ENCODE results near the gene CDX1.

Gene CDX1

DNA sequence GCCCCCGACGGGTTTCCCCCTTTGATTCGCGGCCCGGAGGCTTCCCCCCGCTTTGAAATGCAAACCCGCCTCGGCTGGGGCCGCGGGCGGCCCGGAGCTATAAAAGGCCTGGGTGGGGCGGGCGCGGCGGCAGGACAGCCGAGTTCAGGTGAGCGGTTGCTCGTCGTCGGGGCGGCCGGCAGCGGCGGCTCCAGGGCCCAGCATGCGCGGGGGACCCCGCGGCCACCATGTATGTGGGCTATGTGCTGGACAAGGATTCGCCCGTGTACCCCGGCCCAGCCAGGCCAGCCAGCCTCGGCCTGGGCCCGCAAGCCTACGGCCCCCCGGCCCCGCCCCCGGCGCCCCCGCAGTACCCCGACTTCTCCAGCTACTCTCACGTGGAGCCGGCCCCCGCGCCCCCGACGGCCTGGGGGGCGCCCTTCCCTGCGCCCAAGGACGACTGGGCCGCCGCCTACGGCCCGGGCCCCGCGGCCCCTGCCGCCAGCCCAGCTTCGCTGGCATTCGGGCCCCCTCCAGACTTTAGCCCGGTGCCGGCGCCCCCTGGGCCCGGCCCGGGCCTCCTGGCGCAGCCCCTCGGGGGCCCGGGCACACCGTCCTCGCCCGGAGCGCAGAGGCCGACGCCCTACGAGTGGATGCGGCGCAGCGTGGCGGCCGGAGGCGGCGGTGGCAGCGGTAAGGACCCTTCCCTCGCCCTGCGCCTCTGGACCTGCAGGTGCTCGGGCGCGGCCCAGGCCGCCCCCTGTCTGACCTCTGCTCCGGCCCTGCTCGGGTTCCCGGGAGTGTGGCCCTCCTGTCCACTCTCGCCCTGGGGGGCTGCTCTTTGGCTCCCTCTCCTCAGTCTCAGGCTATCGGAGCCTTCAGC, at the start of gene CDX1:
Gene CDX1 (plus strand): TSS at position 129 of the 862 bp plus-strand sequence. CDS start 99 bp downstream, at position 228.
- Mint-ChIP-seq H3K4me1 (no peaks in the 10 kb centered on the region), H3K9me3 (no peaks in the 10 kb centered on the region), H3K36me3 (ENCODE audit: low read depth) (no peaks in the 10 kb centered on the region), H3K27me3 (peaks cover 41% of the 10 kb centered on the region), H3K27ac (no peak within 1 kb of the TSS), H3K4me3 (no peak within 1 kb of the TSS)
- ATAC-seq (no peak), DNase-seq (no peak)

- no peak for ATAC-seq
- Mint-ChIP-seq H3K36me3 (ENCODE audit: low read depth) (no peaks in the 10 kb centered on the region), H3K4me3 (no peak overlapping the region), H3K9me3 (no peaks in the 10 kb centered on the region), H3K4me1 (no peaks in the 10 kb centered on the region), H3K27ac (no peak overlapping the region), H3K27me3 (no peaks in the 10 kb centered on the region)
- no peak for DNase-seq
Measured at GRCh38 chr5:150117945-150118560, 48.5 kb upstream of the CDX1 start.

GRCh38 chr5:150118561-150119229, 47.9 kb upstream of the CDX1 start:
- Mint-ChIP-seq H3K36me3 (ENCODE audit: low read depth) (no peaks in the 10 kb centered on the region), H3K4me1 (no peaks in the 10 kb centered on the region), H3K27me3 (no peaks in the 10 kb centered on the region), H3K4me3 (no peak overlapping the region), H3K9me3 (no peaks in the 10 kb centered on the region), H3K27ac (no peak overlapping the region)
- DNase-seq (no peak), ATAC-seq (no peak)

- Mint-ChIP-seq H3K36me3 (ENCODE audit: low read depth) (no peaks in the 10 kb centered on the region), H3K4me1 (no peaks in the 10 kb centered on the region), H3K9me3 (no peaks in the 10 kb centered on the region), H3K27me3 (no peaks in the 10 kb centered on the region), H3K4me3 (no peak overlapping the region), H3K27ac (no peak overlapping the region)
- no peak for DNase-seq
- no peak for ATAC-seq
Measured at GRCh38 chr5:150119421-150120061, 47.0 kb upstream of the CDX1 start.

DNA sequence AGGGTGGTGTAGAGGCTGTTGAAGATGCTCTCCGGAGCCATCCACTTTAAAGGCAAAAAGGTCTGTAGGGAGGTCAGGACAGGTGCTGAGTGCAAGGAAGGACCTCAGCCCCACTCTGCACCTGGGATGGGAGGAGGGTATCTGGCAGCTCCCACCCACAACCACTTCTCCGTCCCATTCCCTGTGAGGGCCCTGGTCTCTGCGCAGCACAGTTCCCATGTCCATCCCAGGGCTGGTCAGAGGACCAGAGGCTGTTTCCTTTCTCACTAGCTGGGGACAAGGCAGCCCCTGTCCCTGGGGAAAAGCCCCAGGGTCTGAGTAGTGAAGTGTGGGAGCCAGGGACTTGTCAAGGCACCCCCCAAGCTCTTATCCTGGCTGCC, 46.5 kb upstream of the CDX1 start:
- H3K27ac Mint-ChIP-seq: no peak overlapping the region
- no peaks in the 10 kb centered on the region for H3K27me3 Mint-ChIP-seq
- H3K4me3 Mint-ChIP-seq: no peak overlapping the region
- H3K9me3 Mint-ChIP-seq: no peaks in the 10 kb centered on the region
- no peak for ATAC-seq
- H3K36me3 Mint-ChIP-seq (ENCODE audit: low read depth): no peaks in the 10 kb centered on the region
- no peak for DNase-seq
- no peaks in the 10 kb centered on the region for H3K4me1 Mint-ChIP-seq

DNA sequence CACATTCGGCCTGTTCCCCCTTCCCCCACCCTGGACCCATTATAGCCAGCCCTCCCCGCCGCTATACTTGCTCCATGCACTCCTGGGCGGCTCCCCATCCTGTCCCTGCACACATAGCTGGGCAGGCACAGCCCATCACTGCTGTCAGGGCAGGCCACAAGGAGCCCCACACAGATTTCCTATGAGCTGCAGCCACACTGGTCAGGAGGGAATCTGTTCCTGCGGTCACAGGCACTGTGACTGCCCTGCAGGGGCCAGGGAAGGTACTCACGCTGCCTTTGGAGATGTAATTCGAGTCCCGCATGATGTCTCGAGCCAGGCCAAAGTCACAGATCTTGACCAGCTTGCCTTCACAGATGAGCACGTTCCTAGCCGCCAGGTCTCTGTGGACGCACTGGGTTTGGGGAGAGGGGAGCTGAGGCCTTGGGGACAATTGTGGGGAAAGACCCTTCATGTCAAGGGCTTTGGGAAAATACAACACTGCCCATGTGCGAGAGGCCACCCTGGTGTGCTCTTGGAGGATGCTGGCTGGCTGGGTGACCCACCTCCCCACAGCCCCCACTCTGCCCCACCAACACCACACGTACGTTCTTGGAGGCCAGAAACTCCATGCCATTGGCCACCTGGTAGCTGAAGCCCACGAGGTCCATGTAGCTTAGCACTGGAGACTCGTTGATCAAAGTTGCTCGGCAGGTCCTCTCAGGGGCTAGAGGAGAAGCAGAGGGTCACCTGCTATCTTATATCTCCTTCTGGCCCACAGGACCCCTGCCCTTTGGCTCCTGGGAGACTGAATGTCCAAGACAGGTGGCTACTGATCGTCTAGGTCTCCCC, 45.7 kb upstream of the CDX1 start:
- H3K4me1 Mint-ChIP-seq: no peaks in the 10 kb centered on the region
- no peak overlapping the region for H3K4me3 Mint-ChIP-seq
- ATAC-seq: no peak

GRCh38 chr5:150121448-150122157, 45.0 kb upstream of the CDX1 start:
- no peaks in the 10 kb centered on the region for H3K9me3 Mint-ChIP-seq
- H3K27ac Mint-ChIP-seq: no peak overlapping the region
- H3K36me3 Mint-ChIP-seq (ENCODE audit: low read depth): no peaks in the 10 kb centered on the region
- no peaks in the 10 kb centered on the region for H3K4me1 Mint-ChIP-seq
- ATAC-seq (no peak), DNase-seq (no peak)
- H3K4me3 Mint-ChIP-seq: no peak overlapping the region
- H3K27me3 Mint-ChIP-seq: no peaks in the 10 kb centered on the region

More for the DNA sequence above, 45.7 kb upstream of the CDX1 start:
- no peak for DNase-seq
- Mint-ChIP-seq H3K27me3 (no peaks in the 10 kb centered on the region), H3K9me3 (no peaks in the 10 kb centered on the region), H3K36me3 (ENCODE audit: low read depth) (no peaks in the 10 kb centered on the region), H3K27ac (no peak overlapping the region)

- Mint-ChIP-seq H3K9me3 (no peaks in the 10 kb centered on the region), H3K36me3 (ENCODE audit: low read depth) (no peaks in the 10 kb centered on the region), H3K27me3 (no peaks in the 10 kb centered on the region), H3K27ac (no peak overlapping the region), H3K4me3 (no peak overlapping the region), H3K4me1 (no peaks in the 10 kb centered on the region)
- ATAC-seq (peak; percentile 52), DNase-seq (peak; percentile 15)
Measured at GRCh38 chr5:150122158-150122510, 44.4 kb upstream of the CDX1 start.

- Mint-ChIP-seq H3K27me3 (no peaks in the 10 kb centered on the region), H3K27ac (no peak overlapping the region), H3K9me3 (no peaks in the 10 kb centered on the region)
Measured at GRCh38 chr5:150122536-150123481, 43.8 kb upstream of the CDX1 start.

DNA sequence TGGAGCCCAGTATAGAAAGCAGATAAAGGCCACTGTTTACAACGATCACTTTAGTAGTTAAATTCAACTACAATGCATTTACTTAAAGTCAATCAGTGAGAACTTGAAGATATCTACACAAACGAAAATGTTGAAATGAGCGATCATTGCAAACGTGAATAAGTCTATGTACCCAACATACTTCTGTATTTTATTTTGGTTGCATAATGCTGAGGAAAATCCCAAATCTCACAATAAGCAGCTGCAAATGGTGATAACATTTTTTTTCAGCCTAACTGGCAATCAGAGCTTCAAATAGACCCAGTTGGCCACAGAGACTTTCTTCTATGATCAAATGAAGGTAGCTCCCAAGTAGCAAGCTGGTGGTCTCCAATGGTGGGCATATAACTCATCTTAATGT, 43.0 kb upstream of the CDX1 start:
- DNase-seq (no peak), ATAC-seq (no peak)
- no peaks in the 10 kb centered on the region for H3K9me3 Mint-ChIP-seq
- no peak overlapping the region for H3K4me3 Mint-ChIP-seq
- H3K36me3 Mint-ChIP-seq (ENCODE audit: low read depth): no peaks in the 10 kb centered on the region
- H3K27me3 Mint-ChIP-seq: no peaks in the 10 kb centered on the region
- no peak overlapping the region for H3K27ac Mint-ChIP-seq
- no peaks in the 10 kb centered on the region for H3K4me1 Mint-ChIP-seq

More at GRCh38 chr5:150122536-150123481, 43.8 kb upstream of the CDX1 start:
- no peaks in the 10 kb centered on the region for H3K4me1 Mint-ChIP-seq
- ATAC-seq (no peak), DNase-seq (no peak)
- H3K36me3 Mint-ChIP-seq (ENCODE audit: low read depth): no peaks in the 10 kb centered on the region
- no peak overlapping the region for H3K4me3 Mint-ChIP-seq

GRCh38 chr5:150124111-150124557, 42.4 kb upstream of the CDX1 start:
- Mint-ChIP-seq H3K4me3 (no peak overlapping the region), H3K36me3 (ENCODE audit: low read depth) (no peaks in the 10 kb centered on the region), H3K9me3 (no peaks in the 10 kb centered on the region), H3K4me1 (no peaks in the 10 kb centered on the region), H3K27me3 (no peaks in the 10 kb centered on the region), H3K27ac (no peak overlapping the region)
- no peak for ATAC-seq
- DNase-seq: no peak

- Mint-ChIP-seq H3K27me3 (no peaks in the 10 kb centered on the region), H3K9me3 (no peaks in the 10 kb centered on the region), H3K4me3 (no peak overlapping the region), H3K36me3 (ENCODE audit: low read depth) (no peaks in the 10 kb centered on the region), H3K27ac (no peak overlapping the region), H3K4me1 (no peaks in the 10 kb centered on the region)
- ATAC-seq: no peak
- DNase-seq: no peak
Measured at GRCh38 chr5:150124596-150124995, 42.0 kb upstream of the CDX1 start.

DNA sequence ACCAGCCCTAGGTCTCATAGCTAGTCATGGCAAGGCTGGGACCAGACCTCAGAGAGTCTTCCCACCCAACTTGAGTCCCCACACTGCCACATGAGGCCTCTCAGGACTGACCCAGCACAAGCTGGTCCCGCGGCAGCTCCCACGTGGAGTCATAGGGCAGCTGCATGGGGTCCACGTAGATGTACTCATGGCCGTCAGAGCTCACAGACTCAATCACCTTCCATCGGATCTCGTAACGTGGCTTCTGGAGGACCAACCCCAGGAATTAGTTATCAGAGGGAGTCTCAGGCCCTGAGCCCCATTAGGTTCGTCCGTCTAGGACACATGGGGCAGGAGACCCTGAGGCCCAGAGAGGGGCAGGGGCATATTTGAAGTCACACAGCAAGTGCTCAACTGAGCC, 41.2 kb upstream of the CDX1 start:
- Mint-ChIP-seq H3K27ac (no peak overlapping the region), H3K4me3 (no peak overlapping the region), H3K36me3 (ENCODE audit: low read depth) (no peaks in the 10 kb centered on the region), H3K9me3 (no peaks in the 10 kb centered on the region), H3K4me1 (no peaks in the 10 kb centered on the region), H3K27me3 (no peaks in the 10 kb centered on the region)
- no peak for DNase-seq
- no peak for ATAC-seq
